Mesodermal cell (in vitro differentiated cells): ENCODE measurements around the gene PHACTR1.

Source experiments
- H3K27ac ChIP-seq: 2 replicates; pipeline ENCODE4 v1.7.0; 2013; ENCODE audit warnings: mild to moderate bottlenecking, low read depth, low read length, moderate library complexity; ENCODE audit not compliant: severe bottlenecking
- H3K36me3 ChIP-seq: 2 replicates; pipeline ENCODE4 v1.7.1; 2013; ENCODE audit warnings: mild to moderate bottlenecking, low read length, moderate library complexity; ENCODE audit not compliant: control insufficient read depth, insufficient read depth
- H3K4me1 ChIP-seq: one replicate; pipeline ENCODE4 v1.7.1; 2013; ENCODE audit warnings: mild to moderate bottlenecking, low read length; ENCODE audit not compliant: insufficient read depth, control insufficient read depth, poor library complexity, severe bottlenecking
- H3K4me3 ChIP-seq: 2 replicates; pipeline ENCODE4 v1.7.0; 2013; ENCODE audit warnings: low read length, control low read depth, mild to moderate bottlenecking; ENCODE audit not compliant: insufficient read depth, poor library complexity, severe bottlenecking; ENCODE audit errors: extremely low read depth
- H3K9me3 ChIP-seq: 2 replicates; pipeline ENCODE4 v1.7.1; 2013; ENCODE audit warnings: mild to moderate bottlenecking, low read length, moderate library complexity; ENCODE audit not compliant: control insufficient read depth
- WGBS, 2 experiments: methylation state at CpG; one replicate each; pipeline ENCODE4 v1.1.5; 2013; ENCODE audit warnings: missing lambda C conversion rate in 2 of 2; ENCODE audit not compliant: insufficient coverage in 2 of 2; 5-methylcytosine and 5-hydroxymethylcytosine counted together

PHACTR1 gene

GRCh38 chr6:12801141-12801540, 84.6 kb downstream of the PHACTR1 start:
- Histone ChIP-seq H3K36me3 (no peaks in the 10 kb centered on the region), H3K4me3 (no peak overlapping the region), H3K9me3 (no peaks in the 10 kb centered on the region), H3K27ac (no peak overlapping the region), H3K4me1 (peaks cover 4% of the 10 kb centered on the region)
- 81 to 89% methylated on average over 3 of the region's 3 CpGs for WGBS, 2 experiments

- H3K4me3 ChIP-seq, result no peak overlapping the region
Observed at GRCh38 chr6:12802440-12802839, 85.9 kb downstream of the PHACTR1 start.

GRCh38 chr6:12803486-12803885, 86.9 kb downstream of the PHACTR1 start:
- H3K27ac ChIP-seq, result no peak overlapping the region
- WGBS, 2 experiments, result 83 to 100% methylated on average over 1 to 2 of the region's 3 CpGs
- no peaks in the 10 kb centered on the region for H3K36me3 ChIP-seq
- no peak overlapping the region for H3K4me3 ChIP-seq
- H3K9me3 ChIP-seq, result no peaks in the 10 kb centered on the region
- peaks cover 4% of the 10 kb centered on the region for H3K4me1 ChIP-seq

More at GRCh38 chr6:12802440-12802839, 85.9 kb downstream of the PHACTR1 start:
- H3K4me1 ChIP-seq, result peaks cover 4% of the 10 kb centered on the region
- no peaks in the 10 kb centered on the region for H3K36me3 ChIP-seq
- H3K27ac ChIP-seq, result no peak overlapping the region
- no peaks in the 10 kb centered on the region for H3K9me3 ChIP-seq
- WGBS, 2 experiments, result 100% methylated on average over 2 of the region's 4 CpGs; no CpG with 5 or more reads in 1 of the 2 experiments

- H3K36me3 ChIP-seq, result no peaks in the 10 kb centered on the region
- peaks cover 4% of the 10 kb centered on the region for H3K4me1 ChIP-seq
- 89 to 93% methylated on average over 3 to 5 of the region's 7 CpGs for WGBS, 2 experiments
- no peak overlapping the region for H3K4me3 ChIP-seq
- no peaks in the 10 kb centered on the region for H3K9me3 ChIP-seq
- no peak overlapping the region for H3K27ac ChIP-seq
Observed at GRCh38 chr6:12804952-12805645, 88.5 kb downstream of the PHACTR1 start.

GRCh38 chr6:12806136-12806535, 89.6 kb downstream of the PHACTR1 start:
- 85 to 92% methylated on average over 2 to 4 of the region's 4 CpGs for WGBS, 2 experiments
- Histone ChIP-seq H3K36me3 (no peaks in the 10 kb centered on the region), H3K27ac (no peak overlapping the region), H3K4me1 (peaks cover 4% of the 10 kb centered on the region), H3K4me3 (no peak overlapping the region), H3K9me3 (no peaks in the 10 kb centered on the region)

- no peak overlapping the region for H3K4me3 ChIP-seq
- no peaks in the 10 kb centered on the region for H3K9me3 ChIP-seq
- H3K36me3 ChIP-seq, result no peaks in the 10 kb centered on the region
- peaks cover 4% of the 10 kb centered on the region for H3K4me1 ChIP-seq
- WGBS, 2 experiments, result no CpG with 5 or more reads among the region's 1 CpG
- no peak overlapping the region for H3K27ac ChIP-seq
Observed at GRCh38 chr6:12806796-12807195, 90.2 kb downstream of the PHACTR1 start.

GRCh38 chr6:12811519-12811918, 95.0 kb downstream of the PHACTR1 start:
- Histone ChIP-seq H3K4me3 (no peak overlapping the region), H3K27ac (no peak overlapping the region), H3K9me3 (no peaks in the 10 kb centered on the region), H3K36me3 (no peaks in the 10 kb centered on the region), H3K4me1 (peaks cover 15% of the 10 kb centered on the region)
- WGBS, 2 experiments, result 84 to 94% methylated on average over 5 to 7 of the region's 8 CpGs

- H3K36me3 ChIP-seq, result no peaks in the 10 kb centered on the region
- WGBS, 2 experiments, result 96 to 100% methylated on average over 1 to 2 of the region's 2 CpGs
- no peaks in the 10 kb centered on the region for H3K9me3 ChIP-seq
- H3K4me3 ChIP-seq, result no peak overlapping the region
- peaks cover 15% of the 10 kb centered on the region for H3K4me1 ChIP-seq
- H3K27ac ChIP-seq, result peak overlapping the region; percentile 26
Observed at GRCh38 chr6:12813321-12813720, 96.8 kb downstream of the PHACTR1 start.

GRCh38 chr6:12814015-12814414, 97.4 kb downstream of the PHACTR1 start:
- no peaks in the 10 kb centered on the region for H3K36me3 ChIP-seq
- no peaks in the 10 kb centered on the region for H3K9me3 ChIP-seq
- peaks cover 15% of the 10 kb centered on the region for H3K4me1 ChIP-seq
- H3K4me3 ChIP-seq, result no peak overlapping the region
- WGBS, 2 experiments, result 94 to 100% methylated on average over 2 of the region's 2 CpGs
- no peak overlapping the region for H3K27ac ChIP-seq

- WGBS, 2 experiments, result 89 to 100% methylated on average over 1 of the region's 2 CpGs
- Histone ChIP-seq H3K36me3 (no peaks in the 10 kb centered on the region), H3K4me1 (peaks cover 15% of the 10 kb centered on the region), H3K27ac (no peak overlapping the region), H3K9me3 (no peaks in the 10 kb centered on the region), H3K4me3 (no peak overlapping the region)
Observed at GRCh38 chr6:12815089-12815488, 98.5 kb downstream of the PHACTR1 start.

GRCh38 chr6:12815884-12816600, 99.5 kb downstream of the PHACTR1 start:
- H3K27ac ChIP-seq, result no peak overlapping the region
- H3K36me3 ChIP-seq, result no peaks in the 10 kb centered on the region
- 82 to 100% methylated on average over 2 to 3 of the region's 4 CpGs for WGBS, 2 experiments
- no peak overlapping the region for H3K4me3 ChIP-seq
- H3K9me3 ChIP-seq, result no peaks in the 10 kb centered on the region
- peaks cover 15% of the 10 kb centered on the region for H3K4me1 ChIP-seq
